ENCODE results near the gene CCDC88A. TPM values are rescaled to one million over a fixed set of nuclear protein-coding genes. Genes with fewer than 3 reads are reported as not detected.

CCDC88A gene
- total RNA-seq, 6 experiments from 2014 or later = 39.7 to 62.5 (median 45.7) TPM

- Mint-ChIP-seq H3K27me3 (ENCODE audit: insufficient read depth) (no peaks in the 10 kb centered on the region), H3K36me3 (ENCODE audit: low read depth) (peaks cover 12% of the 10 kb centered on the region), H3K4me1 (ENCODE audit: low read depth) (no peaks in the 10 kb centered on the region), H3K27ac (no peak overlapping the region), H3K9me3 (no peaks in the 10 kb centered on the region), H3K4me3 (no peak overlapping the region)
- DNase-seq = no peak
- no peak for TF ChIP-seq CTCF (IDR thresholded peaks at IDR 0.05)
Observed at GRCh38 chr2:55401124-55401523, 18.5 kb downstream of the CCDC88A start.

GRCh38 chr2:55400332-55400731 lies 19.3 kb downstream of the CCDC88A start:
- Mint-ChIP-seq H3K36me3 (ENCODE audit: low read depth) (peaks cover 13% of the 10 kb centered on the region), H3K27me3 (ENCODE audit: insufficient read depth) (no peaks in the 10 kb centered on the region), H3K27ac (no peak overlapping the region), H3K4me3 (no peak overlapping the region), H3K9me3 (no peaks in the 10 kb centered on the region), H3K4me1 (ENCODE audit: low read depth) (no peaks in the 10 kb centered on the region)
- DNase-seq = no peak
- no peak for TF ChIP-seq CTCF (IDR thresholded peaks at IDR 0.05)

- H3K4me3 Mint-ChIP-seq = no peak overlapping the region
- no peak for TF ChIP-seq CTCF (IDR thresholded peaks at IDR 0.05)
- H3K4me1 Mint-ChIP-seq (ENCODE audit: low read depth) = no peaks in the 10 kb centered on the region
- no peak for DNase-seq
- no peak overlapping the region for H3K27ac Mint-ChIP-seq
- no peaks in the 10 kb centered on the region for H3K9me3 Mint-ChIP-seq
- H3K27me3 Mint-ChIP-seq (ENCODE audit: insufficient read depth) = no peaks in the 10 kb centered on the region
- H3K36me3 Mint-ChIP-seq (ENCODE audit: low read depth) = peaks cover 17% of the 10 kb centered on the region
Observed at GRCh38 chr2:55399815-55400214, 19.8 kb downstream of the CCDC88A start.

- DNase-seq = no peak
- no peak overlapping the region for H3K4me3 Mint-ChIP-seq
- no peak overlapping the region for H3K27ac Mint-ChIP-seq
Observed at GRCh38 chr2:55395724-55396605, 23.7 kb downstream of the CCDC88A start.

GRCh38 chr2:55391615-55392242 lies 27.9 kb downstream of the CCDC88A start:
- no peak for DNase-seq
- Mint-ChIP-seq H3K4me3 (no peak overlapping the region), H3K27me3 (ENCODE audit: insufficient read depth) (no peaks in the 10 kb centered on the region), H3K9me3 (peaks cover 5% of the 10 kb centered on the region; the same call in 1 of the 2 replicates), H3K4me1 (ENCODE audit: low read depth) (no peaks in the 10 kb centered on the region), H3K36me3 (ENCODE audit: low read depth) (peaks cover 28% of the 10 kb centered on the region), H3K27ac (no peak overlapping the region)
- TF ChIP-seq CTCF (IDR thresholded peaks at IDR 0.05) = no peak

More at GRCh38 chr2:55395724-55396605, 23.7 kb downstream of the CCDC88A start:
- H3K27me3 Mint-ChIP-seq (ENCODE audit: insufficient read depth) = no peaks in the 10 kb centered on the region
- H3K9me3 Mint-ChIP-seq = peaks cover 5% of the 10 kb centered on the region; the same call in 1 of the 2 replicates
- TF ChIP-seq CTCF (IDR thresholded peaks at IDR 0.05) = no peak
- peaks cover 18% of the 10 kb centered on the region for H3K36me3 Mint-ChIP-seq (ENCODE audit: low read depth)
- no peaks in the 10 kb centered on the region for H3K4me1 Mint-ChIP-seq (ENCODE audit: low read depth)

Measured in HFFc6 (cell line).